PC-3 (cell line): Measurements from ENCODE around the gene GOLGA8F.
"Not testable (repeated sequence)": the region's sequence is repeated elsewhere in the genome, so short reads cannot be mapped to it uniquely, and the experiment has no call there.

Experiments used
- CTCF ChIP-seq: fragments of 300-600 bp; sonication (generic); conservative IDR thresholded peaks from 2 replicates; pipeline ENCODE4 v1.5.1; 2017; ENCODE audit warnings: antibody characterized with exemption, low read depth, mild to moderate bottlenecking, low read length
- EZH2 ChIP-seq: fragments of 300-600 bp; sonication (generic); IDR thresholded peaks from one replicate; pipeline ENCODE4 v1.6.1; 2017; ENCODE audit warnings: antibody characterized with exemption, mild to moderate bottlenecking, low read length; ENCODE audit not compliant: unreplicated experiment

- not testable (repeated sequence) for TF ChIP-seq CTCF, EZH2
These were observed 1.6 kb downstream of the GOLGA8F start for GRCh38 chr15:28380053-28380452.
